ENCODE measurements around the gene PPFIA4. TPM values are rescaled to one million over a fixed set of nuclear protein-coding genes. Genes with fewer than 3 reads are reported as not detected.

PPFIA4 gene
- total RNA-seq: 0.16 and 0.22 TPM in 2 replicates
- 0.13 and 0.17 TPM in 2 replicates for polyA plus RNA-seq
- polyA plus RNA-seq (2011; cell fraction: cytosol; rRNA removed): 0.03 and 0.04 TPM in 2 replicates
- polyA plus RNA-seq (2011; cell fraction: nucleus; rRNA removed): 1.3 and 1.4 TPM in 2 replicates
- 0.37 and 0.58 TPM in 2 replicates for polyA plus RNA-seq (2012)
- polyA minus RNA-seq: 0.38 and 3.5 TPM in 2 replicates
- 0.31 TPM for polyA minus RNA-seq (2011; cell fraction: cytosol; rRNA and poly(A)+ RNA removed)
- polyA minus RNA-seq (2011; cell fraction: nucleus; rRNA and poly(A)+ RNA removed): 0.24 and 2.0 TPM in 2 replicates
- Bru-seq, nascent RNA: percentile 11 among the genes with signal in this experiment
- BruChase-seq, experiment 1, labeled RNA remaining after a 6-hour chase: percentile 16 among the genes with signal in this experiment
- BruChase-seq, experiment 2, labeled RNA remaining after a 2-hour chase: percentile 17 among the genes with signal in this experiment
- long read RNA-seq: 0 reads

DNA sequence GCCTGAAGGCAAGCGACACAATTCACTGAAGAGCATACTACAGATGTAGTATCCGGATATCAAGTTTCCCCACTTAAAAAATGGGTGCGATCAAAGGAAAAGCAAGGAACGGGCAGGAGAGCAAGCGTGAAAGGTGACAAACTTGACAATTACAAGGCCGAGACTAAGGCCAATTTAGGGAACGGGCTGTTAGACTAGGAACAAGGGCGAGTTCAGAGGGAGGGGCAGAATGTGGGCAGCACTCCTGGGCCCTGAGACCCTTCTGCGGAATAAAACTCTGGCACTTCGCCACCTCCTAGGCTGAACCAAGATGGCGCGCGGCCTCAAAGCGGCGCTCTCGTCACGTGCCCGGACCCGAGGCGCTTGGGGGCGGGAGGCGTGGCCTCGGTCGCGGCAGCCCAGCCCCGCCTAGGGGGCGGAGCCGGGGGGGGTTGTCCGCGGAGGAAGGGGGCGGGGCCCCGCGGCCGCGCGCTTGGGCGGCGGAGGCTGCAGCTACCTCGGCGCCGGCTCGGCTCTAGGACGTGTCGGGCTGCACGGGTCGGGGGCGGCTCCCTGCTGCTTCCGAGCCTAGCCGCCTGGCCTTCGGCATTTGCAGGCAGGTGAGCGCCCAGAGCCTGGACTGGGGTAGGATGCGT is at the start of gene PPFIA4:
PPFIA4 (plus strand) TSS at position 461 of the 635 bp plus-strand sequence. CDS start 12,518 bp downstream, outside the sequence.
- Histone ChIP-seq H4K20me1 (replicated peaks; ENCODE audit: control insufficient read depth, extremely low read depth, insufficient read depth, low read length) (no peaks in the 10 kb centered on the region), H3K4me3 (replicated peaks in 1 of 3; ENCODE audit: insufficient read depth in 1 of 3, low read depth in 1 of 3, low read length in 3 of 3) (peak within 1 kb of the TSS in 2 of 3 experiments; percentile 27 to 30), H3K9ac (replicated peaks; ENCODE audit: extremely low read depth, insufficient read depth, low read length) (peak within 1 kb of the TSS; percentile 28), H3K4me2 (ENCODE audit: insufficient read depth, low read length) (peak within 1 kb of the TSS; percentile 83), H2AFZ (ENCODE audit: low read depth, low read length) (peak within 1 kb of the TSS; percentile 99), H3K36me3 (ENCODE audit: control insufficient read depth in 2 of 2, extremely low read depth in 1 of 2, insufficient read depth in 2 of 2, low read length in 2 of 2) (peaks cover 5 to 8% of the 10 kb centered on the region in 2 experiments), H3K27ac (ENCODE audit: insufficient read depth, low read depth, low read length) (no peak within 1 kb of the TSS), H3K9me3 (replicated peaks; ENCODE audit: control insufficient read depth, insufficient read depth, low read length) (no peaks in the 10 kb centered on the region), H3K27me3 (ENCODE audit: control insufficient read depth in 2 of 2, insufficient read depth in 2 of 2, low read length in 2 of 2) (peaks cover 16 to 24% of the 10 kb centered on the region in 2 experiments), H3K9me1 (replicated peaks; ENCODE audit: control insufficient read depth, extremely low read depth, insufficient read depth, low read length) (no peaks in the 10 kb centered on the region), H3K79me2 (ENCODE audit: control insufficient read depth, insufficient read depth, low read length) (no peaks in the 10 kb centered on the region), H3K4me1 (ENCODE audit: control insufficient read depth, extremely low read depth, insufficient read depth, low read length) (peaks cover 6% of the 10 kb centered on the region)
- peak; percentile 78 for DNase-seq (ENCODE audit: low read depth, low spot score)
- dilution Hi-C loops (cut with MboI; ENCODE audit: extremely low pct_ligation_motif_present, low sequenced_read_pairs) (no loop called here), intact Hi-C loops (cut with micrococcal nuclease) (no loop called here)
- FAIRE-seq: peak; percentile 72
- no TSS peak for BruUV-seq (replicated peaks)
- CTCF ChIA-PET: interaction anchor here (0.5 to 2.7 kb wide), 6 partner anchors 9 to 247 kb away, joined by 3 to 15 read pairs (median 3); no protein-coding TSS in a partner anchor
- POLR2A ChIA-PET: no interaction called here
- TF ChIP-seq, protein P1, sequence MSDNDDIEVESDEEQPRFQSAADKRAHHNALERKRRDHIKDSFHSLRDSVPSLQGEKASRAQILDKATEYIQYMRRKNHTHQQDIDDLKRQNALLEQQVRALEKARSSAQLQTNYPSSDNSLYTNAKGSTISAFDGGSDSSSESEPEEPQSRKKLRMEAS (IDR thresholded peaks at IDR 0.05; ENCODE audit: insufficient read depth, insufficient read length): peak; percentile 88
- TF ChIP-seq, protein P2, sequence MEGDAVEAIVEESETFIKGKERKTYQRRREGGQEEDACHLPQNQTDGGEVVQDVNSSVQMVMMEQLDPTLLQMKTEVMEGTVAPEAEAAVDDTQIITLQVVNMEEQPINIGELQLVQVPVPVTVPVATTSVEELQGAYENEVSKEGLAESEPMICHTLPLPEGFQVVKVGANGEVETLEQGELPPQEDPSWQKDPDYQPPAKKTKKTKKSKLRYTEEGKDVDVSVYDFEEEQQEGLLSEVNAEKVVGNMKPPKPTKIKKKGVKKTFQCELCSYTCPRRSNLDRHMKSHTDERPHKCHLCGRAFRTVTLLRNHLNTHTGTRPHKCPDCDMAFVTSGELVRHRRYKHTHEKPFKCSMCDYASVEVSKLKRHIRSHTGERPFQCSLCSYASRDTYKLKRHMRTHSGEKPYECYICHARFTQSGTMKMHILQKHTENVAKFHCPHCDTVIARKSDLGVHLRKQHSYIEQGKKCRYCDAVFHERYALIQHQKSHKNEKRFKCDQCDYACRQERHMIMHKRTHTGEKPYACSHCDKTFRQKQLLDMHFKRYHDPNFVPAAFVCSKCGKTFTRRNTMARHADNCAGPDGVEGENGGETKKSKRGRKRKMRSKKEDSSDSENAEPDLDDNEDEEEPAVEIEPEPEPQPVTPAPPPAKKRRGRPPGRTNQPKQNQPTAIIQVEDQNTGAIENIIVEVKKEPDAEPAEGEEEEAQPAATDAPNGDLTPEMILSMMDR (IDR thresholded peaks at IDR 0.05; ENCODE audit: extremely low read depth in 1 of 2, insufficient read depth in 1 of 2, low read depth in 1 of 2, low read length in 2 of 2): no peak
- TF ChIP-seq POLR2A (IDR thresholded peaks at IDR 0.05; ENCODE audit: low read depth, low read length): no peak
- peak; percentile 55 for TF ChIP-seq POLR2AphosphoS5 (IDR thresholded peaks at IDR 0.05; ENCODE audit: insufficient read depth, low read depth, low read length)

Data from endothelial cell of umbilical vein (primary cell).